Measurements from ENCODE around the gene NCOA4.
"Not testable (repeated sequence)": the region's sequence is repeated elsewhere in the genome, so short reads cannot be mapped to it uniquely, and the experiment has no call there.

Gene NCOA4

GRCh38 chr10:45978554-45978953, 51.9 kb downstream of the NCOA4 start:
- not testable (repeated sequence) for DNase-seq

GRCh38 chr10:45974041-45974440, 56.4 kb downstream of the NCOA4 start:
- not testable (repeated sequence) for DNase-seq

GRCh38 chr10:45972813-45973169, 57.6 kb downstream of the NCOA4 start:
- DNase-seq: not testable (repeated sequence)

GRCh38 chr10:45972106-45972812, 58.2 kb downstream of the NCOA4 start, which contains the start of gene TIMM23:
TSS of gene TIMM23 (plus strand) at chr10:45972489. CDS start at chr10:45972625, 136 bp downstream.
- peak; percentile 89 for DNase-seq

GRCh38 chr10:45971742-45972105, 58.7 kb downstream of the NCOA4 start:
- DNase-seq: not testable (repeated sequence)

- not testable (repeated sequence) for DNase-seq
These were observed 59.4 kb downstream of the NCOA4 start for GRCh38 chr10:45971019-45971418.

- not testable (repeated sequence) for DNase-seq
These were observed 67.6 kb downstream of the NCOA4 start for GRCh38 chr10:45962686-45963452.

GRCh38 chr10:45957928-45958327, 72.5 kb downstream of the NCOA4 start:
- not testable (repeated sequence) for DNase-seq

- not testable (repeated sequence) for DNase-seq
These were observed 73.8 kb downstream of the NCOA4 start for GRCh38 chr10:45956634-45957033.
